Stimulated activated CD4-positive, alpha-beta T cell treated with anti-CD3 and anti-CD28 coated beads, Interleukin-12 subunit alpha, Interleukin-12 subunit beta, amount 100 ng/mL, for 48 hours (primary cell): Measurements from ENCODE around the gene CLPSL1.
"Not testable (repeated sequence)": the region's sequence is repeated elsewhere in the genome, so short reads cannot be mapped to it uniquely, and the experiment has no call there.

Experiments
- DNase-seq, 3 donors: peaks; one replicate each; pipeline ENCODE4 v3.0.0-alpha.2; 2020; ENCODE audit warnings: low read depth in 2 of 3, low spot score in 1 of 3

CLPSL1 gene, protein sequence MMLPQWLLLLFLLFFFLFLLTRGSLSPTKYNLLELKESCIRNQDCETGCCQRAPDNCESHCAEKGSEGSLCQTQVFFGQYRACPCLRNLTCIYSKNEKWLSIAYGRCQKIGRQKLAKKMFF

DNA sequence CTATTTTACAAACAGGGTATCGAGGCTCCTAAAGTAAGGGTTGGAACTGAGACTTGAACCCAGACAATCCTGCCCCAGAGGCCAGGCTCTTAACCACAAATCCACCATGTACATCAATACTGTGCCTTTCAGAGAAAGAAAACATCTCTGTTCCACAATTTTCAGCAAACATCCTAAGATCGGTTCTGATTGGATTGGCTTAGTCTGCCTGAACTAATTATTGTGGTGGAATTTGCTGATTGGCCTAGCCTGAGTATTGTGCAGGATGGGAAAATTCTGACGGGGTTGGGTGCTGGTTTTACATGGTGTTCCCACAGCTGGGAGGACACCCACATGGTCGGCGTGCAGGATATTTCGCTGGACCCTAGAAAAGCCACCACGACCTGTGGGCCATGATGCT is at the start of gene CLPSL1:
Gene CLPSL1, plus strand, starts transcription at position 301 of the 400 bp plus-strand sequence. Its CDS starts 92 bp downstream, at position 393.
- no peak for DNase-seq

DNA sequence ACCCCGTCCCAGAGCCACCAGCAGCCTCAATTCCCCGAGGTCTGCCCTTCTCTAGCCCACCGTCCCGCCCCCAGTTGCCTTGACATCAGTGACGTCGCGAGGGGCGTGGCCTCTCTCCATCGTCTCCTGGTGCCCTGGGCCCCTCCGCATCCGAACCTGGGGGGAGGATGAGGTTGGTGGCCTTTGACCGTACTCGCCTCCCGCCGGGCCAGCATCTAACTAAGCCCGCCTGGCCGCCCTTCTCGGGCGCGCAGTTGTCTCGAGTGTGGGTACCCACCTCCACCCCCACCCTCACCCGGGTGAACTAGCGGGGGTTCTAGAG is 49.4 kb upstream of the CLPSL1 start:
- DNase-seq, result peak; percentile 89 to 90 (median 90)

GRCh38 chr6:35731736-35732532 is 48.9 kb upstream of the CLPSL1 start:
- peak; percentile 90 to 95 (median 94) for DNase-seq

- no peak for DNase-seq
Measured at GRCh38 chr6:35733633-35734032, 47.2 kb upstream of the CLPSL1 start.

DNA sequence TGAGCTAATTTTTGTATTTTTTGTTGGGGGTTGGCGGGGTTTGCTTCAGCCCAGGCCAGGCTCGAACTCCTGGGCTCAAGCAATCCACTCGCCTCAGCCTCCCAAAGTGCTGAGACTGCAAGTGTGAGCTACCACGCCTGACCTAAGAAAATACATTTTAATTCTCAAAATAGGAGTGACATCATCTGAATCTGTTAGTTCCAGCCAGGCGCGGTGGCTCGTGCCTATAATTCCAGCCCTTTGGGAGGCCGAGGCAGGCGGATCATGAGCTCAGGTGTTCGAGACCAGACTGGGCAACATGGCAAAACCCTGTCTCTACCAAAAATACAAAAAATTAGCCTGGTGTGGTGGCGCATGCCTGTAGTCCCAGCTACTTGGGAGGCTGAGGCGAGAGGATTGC is 46.5 kb upstream of the CLPSL1 start:
- not testable (repeated sequence) for DNase-seq

- DNase-seq, result no peak
Measured at GRCh38 chr6:35735452-35735851, 45.4 kb upstream of the CLPSL1 start.

- DNase-seq, result peak; percentile 67 to 93 (median 78)
Measured at GRCh38 chr6:35736253-35736894, 44.4 kb upstream of the CLPSL1 start.

DNA sequence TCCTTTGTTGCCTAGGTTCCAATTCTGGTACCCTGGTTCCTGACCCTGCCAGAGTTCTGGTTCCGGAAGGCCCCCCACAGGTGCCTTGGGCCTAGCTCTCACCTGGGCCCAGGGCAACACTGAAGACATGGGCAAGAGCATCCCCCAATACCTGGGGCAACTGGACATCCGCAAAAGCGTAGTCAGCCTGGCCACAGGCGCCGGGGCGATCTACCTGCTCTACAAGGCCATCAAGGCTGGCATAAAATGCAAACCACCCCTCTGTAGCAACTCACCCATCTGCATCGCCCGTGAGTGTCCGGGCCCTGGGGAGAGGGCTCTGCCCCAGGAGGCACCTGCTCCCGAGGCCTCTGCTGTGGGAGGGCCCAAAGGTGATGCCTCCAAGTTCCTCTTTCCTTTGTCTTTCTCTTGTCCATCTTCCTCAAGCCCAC is 43.8 kb upstream of the CLPSL1 start, which contains the start of gene ARMC12:
Gene ARMC12, plus strand, starts transcription at position 51 of the 431 bp plus-strand sequence. Its CDS starts 77 bp downstream, at position 128.
- DNase-seq, result no peak

- DNase-seq, result no peak
Measured at GRCh38 chr6:35737413-35738211, 43.2 kb upstream of the CLPSL1 start.

GRCh38 chr6:35739645-35740524 is 40.9 kb upstream of the CLPSL1 start:
- DNase-seq, result no peak

GRCh38 chr6:35742842-35743241 is 38.0 kb upstream of the CLPSL1 start:
- DNase-seq, result no peak

GRCh38 chr6:35745509-35745908 is 35.3 kb upstream of the CLPSL1 start:
- no peak for DNase-seq

DNA sequence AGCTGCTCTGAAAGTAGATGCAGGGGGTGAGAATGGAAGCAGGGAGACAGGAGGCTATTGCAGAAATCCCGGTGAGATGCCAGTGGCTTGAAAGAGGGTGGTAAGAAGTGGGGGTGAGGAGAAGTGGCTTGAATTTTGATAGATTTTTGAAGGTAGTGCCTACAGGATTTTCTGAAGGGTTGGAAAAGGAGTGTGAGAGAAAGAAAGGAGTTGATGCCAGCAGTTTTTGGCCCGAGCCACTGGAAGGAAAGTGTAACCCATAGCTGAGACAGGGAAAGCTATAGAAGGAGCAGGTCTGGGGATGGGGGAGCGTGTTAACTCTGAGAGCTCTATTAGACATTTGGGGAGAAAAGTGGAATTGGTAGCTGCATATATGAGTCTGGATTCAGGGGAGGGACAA is 34.3 kb upstream of the CLPSL1 start:
- no peak for DNase-seq

GRCh38 chr6:35747877-35748276 is 32.9 kb upstream of the CLPSL1 start:
- DNase-seq, result no peak

GRCh38 chr6:35750557-35750956 is 30.3 kb upstream of the CLPSL1 start:
- no peak for DNase-seq

DNA sequence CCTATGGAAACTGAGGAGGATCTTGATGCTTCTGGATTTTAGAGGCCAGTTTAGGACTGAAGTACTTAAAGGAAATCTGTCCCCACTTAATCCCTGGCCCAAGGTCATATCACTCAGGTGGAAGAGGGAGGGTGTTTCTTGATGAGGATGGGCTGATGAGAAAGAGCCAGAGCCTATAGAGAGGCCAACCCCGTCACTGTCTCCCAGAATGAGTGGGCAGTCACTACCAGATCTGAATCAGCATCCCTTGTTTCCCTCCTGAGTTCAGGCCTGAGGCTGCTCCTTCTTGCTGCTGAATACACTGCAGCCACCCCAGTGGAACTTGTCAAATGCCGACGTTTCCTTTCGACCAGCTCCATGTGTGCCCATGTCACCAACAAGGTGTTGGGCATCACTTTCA is 29.2 kb upstream of the CLPSL1 start:
- no peak for DNase-seq

GRCh38 chr6:35752330-35752729 is 28.5 kb upstream of the CLPSL1 start:
- no peak for DNase-seq

DNA sequence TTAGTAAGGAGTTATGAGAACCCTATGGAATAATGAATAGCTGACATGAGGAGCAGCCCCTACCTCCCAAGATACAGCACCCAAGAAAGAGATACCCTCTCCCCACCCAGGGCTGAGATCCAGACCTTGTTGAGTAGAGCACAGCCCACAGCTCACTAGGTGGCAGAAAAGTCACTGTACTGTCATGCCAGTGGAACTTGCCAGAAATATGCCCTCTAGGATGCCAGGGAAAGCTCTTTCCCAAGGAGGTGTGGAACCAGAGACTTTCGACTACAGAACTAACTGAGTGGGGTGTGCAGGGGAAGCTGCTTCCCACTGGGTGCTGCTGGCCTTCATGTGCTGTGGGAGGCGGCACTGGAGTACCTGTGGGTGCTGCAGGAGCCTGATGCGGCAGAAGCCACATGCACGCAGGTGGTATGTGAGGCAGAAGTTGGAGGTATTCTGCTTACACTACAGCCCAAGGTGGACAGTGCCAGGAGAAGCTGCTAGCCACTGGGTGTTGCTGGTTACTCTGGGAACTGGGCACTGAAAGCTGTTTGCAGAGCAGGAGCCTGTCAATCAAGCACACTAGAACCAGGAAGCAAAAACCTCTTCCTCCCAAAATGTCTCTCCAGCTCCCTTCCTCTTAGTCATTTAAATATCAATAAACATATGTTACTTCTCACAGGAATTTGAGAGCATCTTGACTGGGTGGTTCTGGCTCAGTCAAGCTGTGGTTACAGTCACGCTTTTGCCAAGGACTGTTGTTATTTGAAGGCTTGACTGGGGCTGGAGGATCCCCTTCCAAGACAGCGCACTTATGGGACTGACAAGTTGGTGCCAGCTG is 26.2 kb upstream of the CLPSL1 start:
- DNase-seq, result no peak

GRCh38 chr6:35755278-35755924 is 25.4 kb upstream of the CLPSL1 start:
- no peak for DNase-seq
